ENCODE data around the gene TRIO. TPM values are rescaled to one million over a fixed set of nuclear protein-coding genes. Genes with fewer than 3 reads are reported as not detected.
A peak's percentile ranks its signal among the peaks of the same experiment; 100 is the strongest.

Gene TRIO
- total and polyA plus RNA-seq, 10 of the 15 experiments (the other 5 are each of a cell fraction or from before 2014, with no cell fraction given), result 5.1 to 96.4 (median 44.6) TPM

- SMC1A ChIA-PET (ENCODE audit: uncharacterized antibody, unreplicated experiment), result interaction anchor here (0.9 to 16.4 kb wide), 6 partner anchors 10 to 116 kb away, joined by 3 to 430 read pairs (median 4); no protein-coding TSS in a partner anchor
- 84% methylated on average over 7 of the region's 7 CpGs for WGBS (ENCODE audit: insufficient coverage, insufficient replicate concordance, low lambda C conversion rate, missing lambda C conversion rate)
- in situ Hi-C loops (cut with MboI) (loop anchor here (25.0 kb wide), 1 partner anchor 498 kb away; the partner anchor contains the start of gene OTULIN), intact Hi-C loops (cut with micrococcal nuclease; ENCODE audit: unreplicated experiment) (no loop called here)
- FAIRE-seq (no peak), ATAC-seq (no peak), DNase-seq (ENCODE audit: low read depth, low spot score) (no peak)
- peaks cover 31% of the 10 kb centered on the region for H3K4me1 ChIP-seq (ENCODE audit: control insufficient read depth, insufficient read depth, low read length)
- H3K79me2 ChIP-seq (ENCODE audit: control insufficient read depth, insufficient read depth, low read length), result peaks cover 96% of the 10 kb centered on the region
- no peak overlapping the region for H3K4me3 ChIP-seq
- no peak overlapping the region for H3K27ac ChIP-seq (ENCODE audit: control insufficient read depth, insufficient read depth)
- RAD21 ChIA-PET (ENCODE audit: unreplicated experiment), result interaction anchor here (20.6 kb wide), 1 partner anchor 15 kb away, joined by 344 read pairs; the partner anchor contains the start of gene TRIO
- H2AFZ ChIP-seq (ENCODE audit: control insufficient read depth, low read depth, low read length), result no peak overlapping the region
- CTCF ChIA-PET, result interaction anchor here (0.6 to 5.3 kb wide), 4 partner anchors 8 to 43 kb away, joined by 3 to 43 read pairs (median 4); no protein-coding TSS in a partner anchor
- H3K9ac ChIP-seq (ENCODE audit: control insufficient read depth, insufficient read depth, low read length), result no peak overlapping the region
- no peak overlapping the region for H3K4me2 ChIP-seq (ENCODE audit: control insufficient read depth, insufficient read depth)
- H3K9me3 ChIP-seq (replicated peaks; ENCODE audit: control insufficient read depth, insufficient read depth, low read length), result peaks cover 7% of the 10 kb centered on the region
- BruUV-seq (replicated peaks), result no TSS peak
- POLR2A ChIA-PET, result interaction anchor here (0.6 to 13.8 kb wide), 3 partner anchors 12 to 113 kb away, joined by 4 to 314 read pairs (median 4); partner anchors contain the start of gene TRIO
- H3K27me3 ChIP-seq (replicated peaks in 1 of 2; ENCODE audit: control insufficient read depth in 2 of 2, insufficient read depth in 2 of 2, low read length in 1 of 2), result no peaks in the 10 kb centered on the region
- no peaks in the 10 kb centered on the region for H4K20me1 ChIP-seq (ENCODE audit: control insufficient read depth, insufficient read depth)
- no peaks in the 10 kb centered on the region; a peak in 1 of 4 replicates for H3K36me3 ChIP-seq (ENCODE audit: control insufficient read depth in 2 of 2, insufficient read depth in 2 of 2, low read length in 1 of 2)
- TF ChIP-seq EGR1 (IDR thresholded peaks at IDR 0.05; ENCODE audit: borderline replicate concordance in 1 of 2, low read depth in 2 of 2, low read length in 2 of 2), result no peak
- TF ChIP-seq ETV6 (conservative IDR thresholded peaks at IDR 0.05 in 1 of 2, IDR thresholded peaks at IDR 0.05 in 1 of 2; ENCODE audit: borderline replicate concordance in 1 of 2, low read depth in 1 of 2), result 0 out of 4 replicates have a peak, but pooled peaks of 1 of the 2 experiments have one; percentile 10
- no peak for TF ChIP-seq ELK1 (IDR thresholded peaks at IDR 0.05; ENCODE audit: low read depth, low read length)
- no peak for TF ChIP-seq IKZF2 (IDR thresholded peaks at IDR 0.05)
- TF ChIP-seq FOXM1 (IDR thresholded peaks at IDR 0.05; ENCODE audit: low read depth, low read length), result no peak
- TF ChIP-seq CREB1 (IDR thresholded peaks at IDR 0.05; ENCODE audit: low read depth), result no peak
- no peak for TF ChIP-seq IRF5 (IDR thresholded peaks at IDR 0.05; ENCODE audit: borderline replicate concordance)
- TF ChIP-seq ZNF622 (IDR thresholded peaks at IDR 0.05), result no peak
- no peak for TF ChIP-seq CUX1 (IDR thresholded peaks at IDR 0.05; ENCODE audit: insufficient replicate concordance, low read depth, low read length)
- 0 out of 2 replicates have a peak, but pooled peaks have one; percentile 51 for TF ChIP-seq CBX5 (IDR thresholded peaks at IDR 0.05; ENCODE audit: low read depth)
- no peak for TF ChIP-seq POLR2AphosphoS5 (IDR thresholded peaks at IDR 0.05; ENCODE audit: low read length)
Observed at GRCh38 chr5:14164164-14165163, 21.3 kb downstream of the TRIO start.
